ENCODE results near the gene RPS6KA3.

DNA sequence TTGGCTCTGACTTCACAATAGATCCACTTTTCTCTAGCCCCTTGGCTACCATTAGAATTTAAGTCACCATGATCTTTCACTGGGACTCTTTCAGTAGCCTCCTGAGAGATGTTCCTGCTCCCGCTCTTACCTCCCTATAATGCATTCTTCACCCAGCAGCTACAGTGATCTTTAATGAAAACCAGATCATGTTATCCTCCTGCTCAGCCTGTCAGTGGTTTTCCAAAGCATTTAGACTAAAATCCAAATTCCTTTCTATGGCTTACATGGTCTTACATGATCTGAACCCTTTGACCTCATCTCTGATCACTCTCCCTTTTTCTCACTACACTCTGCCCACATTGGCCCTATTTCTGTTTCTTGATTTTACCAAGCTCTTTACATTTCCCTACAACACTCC lies 18.3 kb upstream of the RPS6KA3 start:
- TF ChIP-seq, protein P1, sequence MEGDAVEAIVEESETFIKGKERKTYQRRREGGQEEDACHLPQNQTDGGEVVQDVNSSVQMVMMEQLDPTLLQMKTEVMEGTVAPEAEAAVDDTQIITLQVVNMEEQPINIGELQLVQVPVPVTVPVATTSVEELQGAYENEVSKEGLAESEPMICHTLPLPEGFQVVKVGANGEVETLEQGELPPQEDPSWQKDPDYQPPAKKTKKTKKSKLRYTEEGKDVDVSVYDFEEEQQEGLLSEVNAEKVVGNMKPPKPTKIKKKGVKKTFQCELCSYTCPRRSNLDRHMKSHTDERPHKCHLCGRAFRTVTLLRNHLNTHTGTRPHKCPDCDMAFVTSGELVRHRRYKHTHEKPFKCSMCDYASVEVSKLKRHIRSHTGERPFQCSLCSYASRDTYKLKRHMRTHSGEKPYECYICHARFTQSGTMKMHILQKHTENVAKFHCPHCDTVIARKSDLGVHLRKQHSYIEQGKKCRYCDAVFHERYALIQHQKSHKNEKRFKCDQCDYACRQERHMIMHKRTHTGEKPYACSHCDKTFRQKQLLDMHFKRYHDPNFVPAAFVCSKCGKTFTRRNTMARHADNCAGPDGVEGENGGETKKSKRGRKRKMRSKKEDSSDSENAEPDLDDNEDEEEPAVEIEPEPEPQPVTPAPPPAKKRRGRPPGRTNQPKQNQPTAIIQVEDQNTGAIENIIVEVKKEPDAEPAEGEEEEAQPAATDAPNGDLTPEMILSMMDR (IDR thresholded peaks at IDR 0.05) = no peak
- no peak for TF ChIP-seq POLR2A (IDR thresholded peaks at IDR 0.05)
- no peak for TF ChIP-seq POLR2AphosphoS5 (IDR thresholded peaks at IDR 0.05)
